HG03196 (cell line): ENCODE results near the gene MEIOB.
"Not testable (repeated sequence)": the region's sequence is repeated elsewhere in the genome, so short reads cannot be mapped to it uniquely, and the experiment has no call there.

Experiments used
- ATAC-seq: cut with Tn5 transposase; IDR thresholded peaks from one replicate; pipeline ENCODE4 v1.9.1; 2021; ENCODE audit not compliant: unreplicated experiment

The MEIOB gene

GRCh38 chr16:1816396-1817275, 55.3 kb downstream of the MEIOB start:
- ATAC-seq: no peak

GRCh38 chr16:1815461-1815860, 56.5 kb downstream of the MEIOB start:
- no peak for ATAC-seq

GRCh38 chr16:1812732-1813163, 59.2 kb downstream of the MEIOB start:
- no peak for ATAC-seq

- ATAC-seq: no peak
These were observed 61.4 kb downstream of the MEIOB start for GRCh38 chr16:1810536-1810935.

GRCh38 chr16:1810106-1810505, 61.9 kb downstream of the MEIOB start:
- no peak for ATAC-seq

- ATAC-seq: no peak
These were observed 62.6 kb downstream of the MEIOB start for GRCh38 chr16:1809281-1809801.

GRCh38 chr16:1808691-1809090, 63.3 kb downstream of the MEIOB start:
- no peak for ATAC-seq

GRCh38 chr16:1807626-1808025, 64.3 kb downstream of the MEIOB start:
- ATAC-seq: no peak

- ATAC-seq: no peak
These were observed 71.3 kb downstream of the MEIOB start for GRCh38 chr16:1800701-1801100.

- not testable (repeated sequence) for ATAC-seq
These were observed 72.7 kb downstream of the MEIOB start for GRCh38 chr16:1799263-1799662.

- ATAC-seq: no peak
These were observed 76.9 kb downstream of the MEIOB start for GRCh38 chr16:1794908-1795666.

- ATAC-seq: no peak
These were observed 77.6 kb downstream of the MEIOB start for GRCh38 chr16:1794221-1794871.

GRCh38 chr16:1793578-1794220, 78.3 kb downstream of the MEIOB start, which contains the start of gene IGFALS:
TSS of gene IGFALS (minus strand) at chr16:1793705. CDS start at chr16:1793652, 53 bp downstream.
- ATAC-seq: no peak

- ATAC-seq: no peak
These were observed 79.0 kb downstream of the MEIOB start for GRCh38 chr16:1792836-1793577.

GRCh38 chr16:1791943-1792812, 79.8 kb downstream of the MEIOB start:
- no peak for ATAC-seq

- ATAC-seq: no peak
These were observed 80.6 kb downstream of the MEIOB start for GRCh38 chr16:1791256-1791942.

GRCh38 chr16:1790611-1791255, 81.2 kb downstream of the MEIOB start:
- ATAC-seq: no peak

GRCh38 chr16:1790261-1790610, 81.7 kb downstream of the MEIOB start:
- no peak for ATAC-seq
